ENCODE measurements around the gene CALCOCO1. TPM values are rescaled to one million over a fixed set of nuclear protein-coding genes. Genes with fewer than 3 reads are reported as not detected.

CALCOCO1 gene
- total and polyA plus RNA-seq, 2 of the 8 experiments (the other 6 are each of a cell fraction or from before 2014, with no cell fraction given), result 20.3 to 39.3 TPM

DNA sequence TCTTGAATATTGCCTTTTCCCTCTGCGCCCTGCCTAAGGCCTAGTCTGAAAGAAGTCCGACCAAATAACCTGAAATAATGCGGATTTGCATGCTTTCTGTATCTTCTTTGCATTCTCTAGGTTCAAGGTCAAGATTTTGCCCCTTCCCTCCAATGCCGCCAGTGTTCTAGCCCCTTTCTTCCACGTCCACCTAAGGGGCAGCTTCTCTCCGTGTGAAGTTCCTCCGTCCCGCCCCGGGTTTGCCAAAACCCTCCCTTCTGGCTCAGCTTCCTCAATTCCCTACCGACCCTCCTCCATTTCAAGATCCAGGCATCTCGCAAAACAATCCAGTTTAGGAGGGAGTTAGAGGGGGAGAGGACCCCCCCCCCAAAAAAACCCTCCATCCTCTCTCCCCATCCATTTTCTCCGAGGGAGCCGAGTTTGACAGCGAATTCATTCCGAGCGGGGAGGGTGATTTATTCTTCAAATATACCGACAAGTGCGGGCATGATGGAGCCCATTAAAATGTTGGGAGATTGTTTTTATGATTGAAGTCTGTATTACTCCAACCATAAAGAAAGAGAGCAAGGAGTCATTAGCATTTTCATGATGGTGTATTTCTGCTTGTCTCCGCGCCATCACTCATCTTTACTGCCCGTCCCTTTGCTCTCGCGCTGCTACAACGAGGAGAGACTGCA is 30.5 kb downstream of the CALCOCO1 start (continued):
- TF ChIP-seq, protein P1, sequence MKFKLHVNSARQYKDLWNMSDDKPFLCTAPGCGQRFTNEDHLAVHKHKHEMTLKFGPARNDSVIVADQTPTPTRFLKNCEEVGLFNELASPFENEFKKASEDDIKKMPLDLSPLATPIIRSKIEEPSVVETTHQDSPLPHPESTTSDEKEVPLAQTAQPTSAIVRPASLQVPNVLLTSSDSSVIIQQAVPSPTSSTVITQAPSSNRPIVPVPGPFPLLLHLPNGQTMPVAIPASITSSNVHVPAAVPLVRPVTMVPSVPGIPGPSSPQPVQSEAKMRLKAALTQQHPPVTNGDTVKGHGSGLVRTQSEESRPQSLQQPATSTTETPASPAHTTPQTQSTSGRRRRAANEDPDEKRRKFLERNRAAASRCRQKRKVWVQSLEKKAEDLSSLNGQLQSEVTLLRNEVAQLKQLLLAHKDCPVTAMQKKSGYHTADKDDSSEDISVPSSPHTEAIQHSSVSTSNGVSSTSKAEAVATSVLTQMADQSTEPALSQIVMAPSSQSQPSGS (IDR thresholded peaks at IDR 0.05; ENCODE audit: low read length), result no peak
- TF ChIP-seq RAD21 (IDR thresholded peaks at IDR 0.05 in 1 of 2, conservative IDR thresholded peaks at IDR 0.05 in 1 of 2; ENCODE audit: low read depth in 2 of 2, low read length in 2 of 2), result no peak
